HG03066 (cell line): ENCODE results near the gene KATNBL1.
"Not testable (repeated sequence)": the region's sequence is repeated elsewhere in the genome, so short reads cannot be mapped to it uniquely, and the experiment has no call there.

Source experiments
- ATAC-seq: cut with Tn5 transposase; IDR thresholded peaks from one replicate; pipeline ENCODE4 v1.9.1; 2021; ENCODE audit warnings: low read depth; ENCODE audit not compliant: unreplicated experiment

KATNBL1 gene

DNA sequence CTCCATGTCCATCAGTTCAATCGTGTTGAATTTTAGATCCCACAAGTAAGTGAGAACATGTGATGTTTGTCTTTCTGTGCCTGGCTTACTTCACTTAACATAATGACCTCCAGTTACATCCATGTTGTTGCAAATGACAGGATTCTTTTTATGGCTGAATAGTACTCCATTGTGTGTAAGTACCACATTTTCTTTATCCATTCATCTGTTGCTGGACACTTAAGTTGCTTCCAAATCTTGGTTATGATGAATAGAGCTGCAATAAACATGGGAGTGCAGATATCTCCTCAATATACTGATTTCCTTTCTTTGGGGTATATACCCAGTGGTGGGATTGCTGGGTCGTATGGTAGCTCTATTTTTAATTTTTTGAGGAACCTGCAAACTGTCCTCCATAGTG is 89.5 kb downstream of the KATNBL1 start:
- ATAC-seq: not testable (repeated sequence)

DNA sequence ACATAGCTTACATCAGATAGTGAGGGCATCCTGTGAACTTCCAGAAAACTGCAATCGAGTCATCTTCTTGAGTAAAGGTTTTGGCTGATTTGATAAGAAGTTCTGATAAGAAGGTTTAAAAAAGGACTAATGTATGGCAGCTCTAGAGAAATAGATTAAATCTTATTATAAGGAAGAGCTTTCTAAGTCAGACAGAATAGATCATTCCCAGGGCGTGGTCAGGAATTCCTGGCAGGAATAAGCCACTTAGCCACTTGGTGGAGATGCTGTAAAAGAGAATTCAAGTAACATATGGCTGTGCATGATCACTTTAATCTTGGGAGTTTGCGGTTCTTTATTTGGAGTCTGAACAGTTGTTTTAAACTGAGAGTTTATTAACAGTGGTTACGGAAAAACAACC is 90.6 kb downstream of the KATNBL1 start:
- ATAC-seq: no peak

DNA sequence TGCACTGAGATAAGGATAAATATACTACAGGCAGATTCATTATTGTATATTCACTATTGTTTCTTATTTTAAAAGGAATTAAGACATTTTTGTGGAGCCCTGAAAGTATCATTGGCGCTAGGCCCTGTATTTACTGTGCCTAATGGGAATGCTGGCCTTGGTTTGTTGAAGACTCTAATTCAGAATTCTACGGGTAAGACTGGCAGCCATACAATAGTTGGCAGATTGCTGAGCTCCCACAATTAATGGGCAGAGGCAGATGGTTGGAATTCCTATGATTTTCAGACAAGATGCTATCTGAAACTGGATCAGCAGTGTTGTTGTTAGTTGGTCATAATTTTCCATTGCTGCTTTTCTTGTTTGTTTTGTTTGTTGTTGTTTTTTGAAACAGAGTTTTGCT is 93.3 kb downstream of the KATNBL1 start:
- no peak for ATAC-seq

DNA sequence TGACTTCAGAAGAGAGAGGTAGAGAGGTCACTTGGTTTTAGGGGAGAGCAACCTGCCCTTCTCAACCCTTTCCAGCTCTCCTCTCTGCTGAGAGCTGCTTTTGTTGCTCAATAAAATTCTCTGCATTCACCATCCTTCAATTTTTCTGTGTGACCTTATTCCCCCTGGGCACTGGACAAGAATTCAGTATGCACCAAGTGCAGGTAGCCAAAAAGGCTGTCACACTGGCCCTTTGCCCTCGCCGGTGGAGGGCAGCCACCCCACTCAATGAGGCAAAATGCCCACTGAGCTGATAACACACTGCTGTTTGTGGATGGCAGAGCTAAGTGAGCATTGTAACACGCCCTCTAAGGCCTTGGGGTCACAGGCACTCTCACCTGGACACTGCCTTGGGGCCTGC is 95.2 kb downstream of the KATNBL1 start:
- ATAC-seq: no peak

DNA sequence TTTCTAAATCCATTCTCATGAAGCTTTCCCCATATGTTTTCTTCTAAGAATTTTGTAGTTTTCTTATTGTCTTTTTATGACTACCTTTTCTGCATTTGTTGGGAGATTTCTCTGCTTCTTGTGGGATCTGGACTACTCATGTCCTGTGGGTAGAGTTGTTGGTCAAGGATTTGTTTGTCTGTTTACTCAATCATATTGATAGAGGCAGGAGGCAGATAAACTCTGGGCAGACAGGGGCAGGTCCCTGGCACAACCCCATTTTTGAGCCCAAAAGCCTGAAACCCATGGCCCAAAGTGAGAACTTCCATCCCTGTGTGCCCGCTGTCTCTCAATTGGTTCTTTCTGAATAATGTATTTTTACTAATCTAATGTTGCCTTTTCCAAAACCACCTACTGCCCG is 95.7 kb downstream of the KATNBL1 start:
- ATAC-seq: no peak

DNA sequence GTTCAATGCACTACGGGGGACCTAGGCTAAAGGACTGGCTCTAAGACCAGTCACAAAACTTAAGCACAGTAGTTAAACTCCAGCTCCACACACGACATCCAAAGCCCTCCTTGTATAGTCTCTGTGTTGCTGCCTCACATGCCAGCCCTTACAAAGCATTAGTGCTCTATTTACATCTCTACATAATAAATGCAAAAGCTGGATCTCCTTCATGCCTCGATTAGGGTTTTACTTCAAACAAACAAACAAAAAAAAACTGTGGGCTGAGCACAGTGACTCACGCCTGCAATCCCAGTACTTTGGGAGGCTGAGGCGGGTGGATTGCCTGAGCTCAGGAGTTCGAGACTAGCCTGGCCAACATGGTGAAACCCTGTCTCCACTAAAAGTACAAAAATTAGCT is 98.4 kb downstream of the KATNBL1 start:
- ATAC-seq: no peak

DNA sequence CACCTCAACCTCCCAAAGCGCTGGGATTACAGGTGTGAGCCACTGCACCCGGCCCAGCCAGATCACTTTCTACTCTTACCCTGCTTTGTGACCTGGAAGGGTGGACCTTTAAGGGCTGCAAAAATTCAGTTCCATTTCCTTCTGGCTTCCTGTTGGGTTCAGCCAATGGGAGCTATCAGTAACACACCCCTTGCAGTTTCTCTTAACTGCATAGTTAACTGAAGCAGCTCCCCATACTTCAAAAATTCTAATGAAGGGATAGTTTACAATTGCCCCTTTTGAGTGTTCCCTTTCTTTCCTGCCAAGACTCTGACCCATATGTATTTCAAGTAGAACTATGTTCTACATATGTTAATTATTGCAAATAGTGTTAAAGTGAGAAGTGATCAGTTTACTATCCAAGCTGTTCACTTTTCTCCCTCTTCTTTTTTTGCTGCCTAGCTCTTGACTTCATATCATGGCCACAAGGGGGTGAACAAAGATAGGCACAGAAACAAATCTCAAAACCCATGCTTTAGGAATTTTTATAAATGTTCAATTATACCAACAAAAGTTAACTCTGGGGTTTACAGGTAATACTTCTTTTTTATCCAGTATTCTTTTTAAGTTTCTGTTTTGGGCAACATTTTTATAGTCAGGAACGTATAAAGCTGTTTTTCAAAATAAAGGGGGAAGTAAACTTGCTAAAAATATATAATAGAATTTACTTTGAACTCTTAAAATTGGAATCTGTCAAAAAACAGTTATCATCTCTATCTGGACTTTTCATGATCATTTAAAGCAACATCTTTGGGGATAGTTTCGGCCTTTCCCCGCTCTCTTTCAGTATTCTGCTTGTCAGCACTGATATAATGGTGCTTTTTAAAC is 99.9 kb downstream of the KATNBL1 start:
- no peak for ATAC-seq

DNA sequence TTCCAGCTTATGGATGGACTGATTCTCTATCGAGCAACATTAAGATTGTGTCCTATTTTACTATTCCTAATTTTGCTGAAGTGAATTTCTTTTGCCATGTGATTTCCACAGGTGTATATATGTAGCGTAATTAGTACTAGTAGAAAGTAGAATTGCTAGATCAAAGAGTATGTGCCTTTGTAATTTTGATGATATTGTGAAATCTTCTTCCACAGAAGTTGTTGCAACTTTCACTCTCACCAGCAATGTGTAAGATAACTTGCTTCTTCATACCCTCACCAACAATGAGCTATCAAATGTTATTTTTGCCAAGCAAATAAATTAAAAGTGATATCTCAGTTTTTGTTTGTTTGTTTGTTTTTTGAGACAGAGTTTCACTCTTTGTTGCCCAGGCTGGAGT is 102.6 kb downstream of the KATNBL1 start:
- ATAC-seq: no peak

DNA sequence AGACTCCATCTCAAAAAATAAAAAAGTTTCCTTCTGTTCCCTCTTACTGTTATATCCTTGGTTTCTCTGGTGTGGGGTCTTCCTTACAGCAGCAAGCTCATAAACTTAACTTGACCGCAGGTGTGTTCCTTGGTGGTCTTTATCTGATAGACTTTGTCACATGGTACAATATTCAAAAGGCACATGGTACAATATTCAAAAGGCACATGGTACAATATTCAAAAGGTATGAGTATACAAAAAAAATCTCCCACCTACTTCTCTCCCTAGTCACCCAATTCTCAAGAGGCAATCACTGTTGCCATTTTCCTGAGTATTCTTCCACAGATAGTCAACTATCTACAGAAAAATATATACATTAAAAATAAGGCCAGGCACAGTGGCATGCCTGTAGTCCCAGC is 103.5 kb downstream of the KATNBL1 start:
- ATAC-seq: no peak

DNA sequence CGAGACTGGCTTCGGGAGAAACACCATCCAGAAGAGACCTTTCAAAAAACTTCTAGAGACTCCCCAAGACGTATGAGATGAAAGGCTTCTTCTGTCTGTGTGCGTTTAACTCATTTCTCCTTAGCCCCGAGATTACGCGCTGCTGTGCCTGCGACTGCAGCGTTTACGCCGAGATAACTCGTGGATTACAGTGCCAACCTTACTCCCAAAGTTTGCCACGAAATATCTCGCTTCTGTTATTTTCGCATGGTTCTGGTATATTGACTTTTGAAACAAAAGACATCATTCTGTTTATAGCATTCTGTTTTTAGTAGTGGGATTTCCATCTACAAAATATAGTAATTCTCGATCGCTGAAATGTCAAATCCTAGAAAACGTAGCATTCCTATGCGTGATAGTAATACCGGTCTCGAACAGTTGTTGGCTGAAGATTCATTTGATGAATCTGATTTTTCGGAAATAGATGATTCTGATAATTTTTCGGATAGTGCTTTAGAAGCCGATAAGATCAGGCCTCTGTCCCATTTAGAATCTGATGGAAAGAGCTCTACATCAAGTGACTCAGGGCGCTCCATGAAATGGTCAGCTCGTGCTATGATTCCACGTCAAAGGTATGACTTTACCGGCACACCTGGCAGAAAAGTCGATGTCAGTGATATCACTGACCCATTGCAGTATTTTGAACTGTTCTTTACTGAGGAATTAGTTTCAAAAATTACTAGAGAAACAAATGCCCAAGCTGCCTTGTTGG is 107.5 kb downstream of the KATNBL1 start:
- ATAC-seq: peak; percentile 21

DNA sequence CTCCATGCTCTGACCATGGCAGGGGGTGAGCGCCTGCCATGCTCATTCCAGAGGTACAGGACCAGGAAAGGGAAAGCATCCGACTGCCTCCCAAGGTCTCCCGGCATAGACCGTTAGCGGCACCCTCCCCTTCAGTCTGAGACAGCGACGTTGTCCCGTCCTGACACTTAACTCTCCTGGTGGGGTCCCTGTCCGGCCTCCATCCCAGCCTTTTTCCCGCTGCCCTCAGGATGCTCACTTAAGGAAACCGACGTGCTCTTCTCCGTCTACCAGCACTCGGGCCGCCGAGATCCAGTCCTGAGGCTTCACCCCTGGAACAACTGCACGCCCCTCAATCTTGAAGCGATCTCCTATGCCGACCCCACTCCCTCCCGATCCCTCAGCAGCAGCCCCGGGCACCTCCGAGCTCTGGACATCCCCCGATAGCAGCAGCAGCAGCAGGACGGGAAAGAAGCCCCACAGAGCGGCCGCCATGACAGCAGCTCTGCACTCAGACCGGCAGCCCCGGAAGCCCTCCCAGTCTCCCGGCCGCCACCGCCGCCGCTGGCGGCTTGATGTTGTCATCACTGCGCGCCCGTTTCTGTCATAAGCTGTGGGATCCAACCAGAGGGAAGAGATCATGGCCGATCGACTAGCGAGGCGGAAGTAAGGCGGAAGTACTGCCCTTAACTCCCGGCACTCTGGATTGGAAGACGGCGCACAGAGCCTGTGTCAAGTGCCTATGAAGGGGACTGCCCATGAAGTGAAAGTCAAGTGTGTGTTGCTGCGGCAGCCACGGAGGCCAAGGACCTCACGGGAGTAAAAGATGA is 108.3 kb downstream of the KATNBL1 start, which contains the start of the genes EMC7 and PGBD4:
Gene EMC7 (minus strand): TSS at position 497 of the 809 bp plus-strand sequence. CDS start 23 bp downstream, at position 474.
Gene PGBD4 (plus strand): TSS at position 718 of the 809 bp plus-strand sequence. CDS start 449 bp downstream, outside the sequence.
- peak; percentile 95 for ATAC-seq

DNA sequence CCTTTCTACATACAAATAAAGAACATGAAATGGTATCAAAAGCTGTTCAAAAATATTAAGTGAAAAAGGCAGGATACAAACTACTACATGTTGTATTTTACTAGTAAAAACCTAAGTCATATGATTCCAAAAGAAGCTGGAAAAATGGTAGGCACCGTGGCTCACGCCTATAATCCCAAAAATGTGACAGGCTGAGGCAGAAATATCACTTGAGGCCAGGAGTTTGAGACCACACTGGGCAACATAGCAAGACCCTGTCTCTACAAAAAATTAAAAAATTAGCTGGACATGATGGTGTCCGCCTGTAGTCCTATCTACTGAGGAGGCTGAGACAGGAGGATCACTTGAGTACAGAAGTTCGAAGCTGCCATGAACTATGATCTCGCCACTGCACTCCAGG is 110.0 kb downstream of the KATNBL1 start:
- no peak for ATAC-seq
